Memory B cell (primary cell): ENCODE measurements around the gene SLC39A11.

Experiments
- ATAC-seq: fragments of 150-1000 bp; cut with Tn5 transposase; 2 replicates; pipeline ENCODE4 v1.10.0; 2021; ENCODE audit warnings: low read depth, mild to moderate bottlenecking, moderate library complexity
- DNase-seq, 2 donors: peaks; one replicate each; pipeline ENCODE4 v3.0.0; 2022; ENCODE audit warnings: low spot score in 2 of 2
- H3K27ac Mint-ChIP-seq: one replicate; pipeline ENCODE4 v1.8.0; 2022; ENCODE audit warnings: mild to moderate bottlenecking, moderate library complexity, mixed read lengths
- H3K27me3 Mint-ChIP-seq: one replicate; pipeline ENCODE4 v1.8.0; 2022; ENCODE audit warnings: mixed read lengths
- H3K36me3 Mint-ChIP-seq: one replicate; pipeline ENCODE4 v1.8.0; 2022; ENCODE audit warnings: mild to moderate bottlenecking, mixed read lengths
- H3K4me1 Mint-ChIP-seq: one replicate; pipeline ENCODE4 v1.8.0; 2022; ENCODE audit warnings: mixed read lengths
- H3K4me3 Mint-ChIP-seq: one replicate; pipeline ENCODE4 v1.8.0; 2022; ENCODE audit warnings: mild to moderate bottlenecking, moderate library complexity, mixed read lengths
- H3K9me3 Mint-ChIP-seq: one replicate; pipeline ENCODE4 v1.8.0; 2022; ENCODE audit warnings: mixed read lengths

The SLC39A11 gene

GRCh38 chr17:73030501-73030921 is 62.0 kb downstream of the SLC39A11 start:
- H3K4me3 Mint-ChIP-seq: no peak overlapping the region

GRCh38 chr17:73029991-73030390 is 62.5 kb downstream of the SLC39A11 start:
- peaks cover 6% of the 10 kb centered on the region for H3K4me1 Mint-ChIP-seq
- H3K9me3 Mint-ChIP-seq: no peaks in the 10 kb centered on the region
- H3K27me3 Mint-ChIP-seq: no peaks in the 10 kb centered on the region
- ATAC-seq (no peak), DNase-seq (no peak)
- H3K27ac Mint-ChIP-seq: no peak overlapping the region
- no peak overlapping the region for H3K4me3 Mint-ChIP-seq
- peaks cover 40% of the 10 kb centered on the region for H3K36me3 Mint-ChIP-seq

More at GRCh38 chr17:73030501-73030921, 62.0 kb downstream of the SLC39A11 start:
- H3K27ac Mint-ChIP-seq: no peak overlapping the region
- peaks cover 6% of the 10 kb centered on the region for H3K4me1 Mint-ChIP-seq
- DNase-seq (no peak), ATAC-seq (no peak)
- no peaks in the 10 kb centered on the region for H3K9me3 Mint-ChIP-seq
- H3K36me3 Mint-ChIP-seq: peaks cover 40% of the 10 kb centered on the region
- H3K27me3 Mint-ChIP-seq: no peaks in the 10 kb centered on the region

- Mint-ChIP-seq H3K36me3 (peaks cover 40% of the 10 kb centered on the region), H3K27me3 (no peaks in the 10 kb centered on the region)
Observed at GRCh38 chr17:73029021-73029420, 63.5 kb downstream of the SLC39A11 start.

GRCh38 chr17:73028299-73028755 is 64.2 kb downstream of the SLC39A11 start:
- H3K27me3 Mint-ChIP-seq: no peaks in the 10 kb centered on the region
- H3K36me3 Mint-ChIP-seq: peaks cover 43% of the 10 kb centered on the region
- H3K4me3 Mint-ChIP-seq: no peak overlapping the region
- no peak for ATAC-seq
- no peak overlapping the region for H3K27ac Mint-ChIP-seq
- no peaks in the 10 kb centered on the region for H3K9me3 Mint-ChIP-seq
- peaks cover 2% of the 10 kb centered on the region for H3K4me1 Mint-ChIP-seq
- no peak for DNase-seq

More at GRCh38 chr17:73029021-73029420, 63.5 kb downstream of the SLC39A11 start:
- Mint-ChIP-seq H3K9me3 (no peaks in the 10 kb centered on the region), H3K4me3 (no peak overlapping the region), H3K27ac (no peak overlapping the region), H3K4me1 (peaks cover 2% of the 10 kb centered on the region)
- no peak for ATAC-seq
- DNase-seq: no peak

GRCh38 chr17:73027130-73027741 is 65.3 kb downstream of the SLC39A11 start:
- no peaks in the 10 kb centered on the region for H3K27me3 Mint-ChIP-seq
- ATAC-seq (no peak), DNase-seq (no peak)
- H3K4me3 Mint-ChIP-seq: no peak overlapping the region
- H3K4me1 Mint-ChIP-seq: peaks cover 2% of the 10 kb centered on the region
- H3K27ac Mint-ChIP-seq: no peak overlapping the region
- no peaks in the 10 kb centered on the region for H3K9me3 Mint-ChIP-seq
- peaks cover 47% of the 10 kb centered on the region for H3K36me3 Mint-ChIP-seq

- H3K4me3 Mint-ChIP-seq: no peak overlapping the region
- no peak overlapping the region for H3K27ac Mint-ChIP-seq
- H3K36me3 Mint-ChIP-seq: peaks cover 47% of the 10 kb centered on the region
- peaks cover 5% of the 10 kb centered on the region for H3K9me3 Mint-ChIP-seq
- H3K4me1 Mint-ChIP-seq: peaks cover 2% of the 10 kb centered on the region
- H3K27me3 Mint-ChIP-seq: no peaks in the 10 kb centered on the region
- DNase-seq (no peak), ATAC-seq (no peak)
Observed at GRCh38 chr17:73025041-73025560, 67.4 kb downstream of the SLC39A11 start.

- Mint-ChIP-seq H3K36me3 (peaks cover 47% of the 10 kb centered on the region), H3K27ac (no peak overlapping the region), H3K4me3 (no peak overlapping the region), H3K9me3 (peaks cover 9% of the 10 kb centered on the region), H3K4me1 (peaks cover 2% of the 10 kb centered on the region), H3K27me3 (no peaks in the 10 kb centered on the region)
- no peak for DNase-seq
- ATAC-seq: no peak
Observed at GRCh38 chr17:73023759-73024158, 68.7 kb downstream of the SLC39A11 start.

GRCh38 chr17:73022694-73023093 is 69.8 kb downstream of the SLC39A11 start:
- H3K36me3 Mint-ChIP-seq: peaks cover 44% of the 10 kb centered on the region
- no peak for DNase-seq
- H3K4me1 Mint-ChIP-seq: peaks cover 2% of the 10 kb centered on the region
- no peak overlapping the region for H3K4me3 Mint-ChIP-seq
- no peak overlapping the region for H3K27ac Mint-ChIP-seq
- no peak for ATAC-seq
- peaks cover 12% of the 10 kb centered on the region for H3K9me3 Mint-ChIP-seq
- H3K27me3 Mint-ChIP-seq: no peaks in the 10 kb centered on the region

- H3K4me3 Mint-ChIP-seq: no peak overlapping the region
- no peaks in the 10 kb centered on the region for H3K4me1 Mint-ChIP-seq
- no peak overlapping the region for H3K27ac Mint-ChIP-seq
- no peak for ATAC-seq
- no peak for DNase-seq
- peaks cover 12% of the 10 kb centered on the region for H3K9me3 Mint-ChIP-seq
- peaks cover 46% of the 10 kb centered on the region for H3K36me3 Mint-ChIP-seq
- no peaks in the 10 kb centered on the region for H3K27me3 Mint-ChIP-seq
Observed at GRCh38 chr17:73021771-73022170, 70.7 kb downstream of the SLC39A11 start.

GRCh38 chr17:73020110-73020509 is 72.4 kb downstream of the SLC39A11 start:
- H3K4me3 Mint-ChIP-seq: no peak overlapping the region
- ATAC-seq: no peak
- peaks cover under 1% of the 10 kb centered on the region for H3K4me1 Mint-ChIP-seq
- H3K27me3 Mint-ChIP-seq: no peaks in the 10 kb centered on the region
- no peak for DNase-seq
- H3K36me3 Mint-ChIP-seq: peaks cover 41% of the 10 kb centered on the region
- H3K27ac Mint-ChIP-seq: no peak overlapping the region
- peaks cover 12% of the 10 kb centered on the region for H3K9me3 Mint-ChIP-seq

- Mint-ChIP-seq H3K4me1 (peaks cover 11% of the 10 kb centered on the region), H3K27me3 (no peaks in the 10 kb centered on the region), H3K36me3 (peaks cover 39% of the 10 kb centered on the region), H3K9me3 (peaks cover 12% of the 10 kb centered on the region), H3K4me3 (no peak overlapping the region), H3K27ac (no peak overlapping the region)
- DNase-seq (no peak), ATAC-seq (no peak)
Observed at GRCh38 chr17:73018599-73018998, 73.9 kb downstream of the SLC39A11 start.

GRCh38 chr17:73017658-73018057 is 74.8 kb downstream of the SLC39A11 start:
- Mint-ChIP-seq H3K27me3 (no peaks in the 10 kb centered on the region), H3K9me3 (peaks cover 12% of the 10 kb centered on the region), H3K27ac (no peak overlapping the region), H3K36me3 (peaks cover 32% of the 10 kb centered on the region), H3K4me1 (peaks cover 12% of the 10 kb centered on the region), H3K4me3 (no peak overlapping the region)
- DNase-seq (no peak), ATAC-seq (no peak)

GRCh38 chr17:73015722-73016276 is 76.7 kb downstream of the SLC39A11 start:
- no peaks in the 10 kb centered on the region for H3K27me3 Mint-ChIP-seq
- no peak overlapping the region for H3K4me3 Mint-ChIP-seq
- H3K36me3 Mint-ChIP-seq: peaks cover 22% of the 10 kb centered on the region
- ATAC-seq (no peak), DNase-seq (no peak)
- H3K4me1 Mint-ChIP-seq: peaks cover 18% of the 10 kb centered on the region
- H3K27ac Mint-ChIP-seq: no peak overlapping the region
- H3K9me3 Mint-ChIP-seq: peaks cover 8% of the 10 kb centered on the region

- no peak overlapping the region for H3K27ac Mint-ChIP-seq
- peaks cover 18% of the 10 kb centered on the region for H3K4me1 Mint-ChIP-seq
- peaks cover 14% of the 10 kb centered on the region for H3K36me3 Mint-ChIP-seq
- ATAC-seq (no peak), DNase-seq (no peak)
- no peak overlapping the region for H3K4me3 Mint-ChIP-seq
- H3K27me3 Mint-ChIP-seq: no peaks in the 10 kb centered on the region
- H3K9me3 Mint-ChIP-seq: peaks cover 4% of the 10 kb centered on the region
Observed at GRCh38 chr17:73013816-73014663, 78.4 kb downstream of the SLC39A11 start.
